Measurements from ENCODE around the gene OAF.

OAF gene

GRCh38 chr11:120224972-120225909 is 14.4 kb downstream of the OAF start:
- CTCF ChIA-PET, result interaction anchor here (1.0 to 17.8 kb wide), 6 partner anchors 9 to 77 kb away, joined by 3 to 219 read pairs (median 29); no protein-coding TSS in a partner anchor

GRCh38 chr11:120226242-120226641 is 15.4 kb downstream of the OAF start:
- CTCF ChIA-PET, result interaction anchor here (3.3 to 17.8 kb wide), 4 partner anchors 8 to 76 kb away, joined by 17 to 219 read pairs (median 50); no protein-coding TSS in a partner anchor

More at GRCh38 chr11:120224972-120225909, 14.4 kb downstream of the OAF start:
- no peak for TF ChIP-seq CTCF (IDR thresholded peaks at IDR 0.05; ENCODE audit: control extremely low read depth, extremely low read depth, low read depth, missing control alignments)
- POLR2A ChIA-PET, result no interaction called here
- no peak for DNase-seq (ENCODE audit: extremely low spot score)

GRCh38 chr11:120226714-120227113 is 15.9 kb downstream of the OAF start:
- TF ChIP-seq CTCF (IDR thresholded peaks at IDR 0.05; ENCODE audit: control extremely low read depth, extremely low read depth, low read depth, missing control alignments), result no peak
- DNase-seq (ENCODE audit: extremely low spot score), result no peak
- POLR2A ChIA-PET, result no interaction called here
- CTCF ChIA-PET, result interaction anchor here (1.3 to 25.8 kb wide), 6 partner anchors 8 to 75 kb away, joined by 4 to 792 read pairs (median 50); no protein-coding TSS in a partner anchor

More at GRCh38 chr11:120226242-120226641, 15.4 kb downstream of the OAF start:
- no peak for DNase-seq (ENCODE audit: extremely low spot score)
- no peak for TF ChIP-seq CTCF (IDR thresholded peaks at IDR 0.05; ENCODE audit: control extremely low read depth, extremely low read depth, low read depth, missing control alignments)
- POLR2A ChIA-PET, result no interaction called here

- ChIA-PET POLR2A (no interaction called here), CTCF (interaction anchor here (1.3 to 25.8 kb wide), 5 partner anchors 7 to 73 kb away, joined by 4 to 792 read pairs (median 41); no protein-coding TSS in a partner anchor)
- TF ChIP-seq CTCF (IDR thresholded peaks at IDR 0.05; ENCODE audit: control extremely low read depth, extremely low read depth, low read depth, missing control alignments), result no peak
- no peak for DNase-seq (ENCODE audit: extremely low spot score)
These were observed 16.5 kb downstream of the OAF start for GRCh38 chr11:120227228-120227852.

- CTCF ChIA-PET, result interaction anchor here (0.8 to 25.8 kb wide), 17 partner anchors 7 to 560 kb away, joined by 3 to 792 read pairs (median 4); no protein-coding TSS in a partner anchor
- POLR2A ChIA-PET, result no interaction called here
- DNase-seq (ENCODE audit: extremely low spot score), result no peak
- peak; percentile 14 for TF ChIP-seq CTCF (IDR thresholded peaks at IDR 0.05; ENCODE audit: control extremely low read depth, extremely low read depth, low read depth, missing control alignments)
These were observed 18.1 kb downstream of the OAF start for GRCh38 chr11:120228794-120229384.
